Hepatocyte (in vitro differentiated cells): ENCODE data around the gene POLR3H. TPM values are rescaled to one million over a fixed set of nuclear protein-coding genes. Genes with fewer than 3 reads are reported as not detected.

Source experiments
- DNase-seq: peaks from one replicate; pipeline ENCODE4 v3.0.0-alpha.2; 2016; ENCODE audit warnings: low spot score
- H2AFZ ChIP-seq: fragments of 200-600 bp; sonication (generic); 2 replicates; pipeline ENCODE4 v1.6.0; 2016; ENCODE audit warnings: antibody characterized with exemption, mild to moderate bottlenecking
- H3K27ac ChIP-seq: fragments of 200-600 bp; sonication (generic); 2 replicates; pipeline ENCODE4 v1.5.1; 2016; ENCODE audit warnings: mild to moderate bottlenecking
- H3K27me3 ChIP-seq: fragments of 200-600 bp; sonication (generic); 2 replicates; pipeline ENCODE4 v1.6.1; 2016
- H3K36me3 ChIP-seq: fragments of 200-600 bp; sonication (generic); replicated peaks from 2 replicates; pipeline ENCODE4 v1.5.1; 2016; ENCODE audit warnings: low read depth; ENCODE audit not compliant: insufficient read depth
- H3K4me1 ChIP-seq: fragments of 200-600 bp; sonication (generic); 2 replicates; pipeline ENCODE4 v1.5.1; 2016; ENCODE audit warnings: mild to moderate bottlenecking, moderate library complexity; ENCODE audit not compliant: insufficient read depth
- H3K4me2 ChIP-seq: fragments of 200-600 bp; sonication (generic); 2 replicates; pipeline ENCODE4 v1.6.0; 2016
- H3K4me3 ChIP-seq: fragments of 200-600 bp; sonication (generic); 2 replicates; pipeline ENCODE4 v1.5.1; 2016; ENCODE audit warnings: mild to moderate bottlenecking
- H3K79me2 ChIP-seq: fragments of 200-600 bp; sonication (generic); 2 replicates; pipeline ENCODE4 v1.6.0; 2017; ENCODE audit warnings: mild to moderate bottlenecking
- H3K9me2 ChIP-seq: fragments of 200-600 bp; sonication (generic); replicated peaks from 2 replicates; pipeline ENCODE4 v1.6.0; 2017; ENCODE audit warnings: mild to moderate bottlenecking; ENCODE audit not compliant: insufficient read depth
- H3K9me3 ChIP-seq: fragments of 200-600 bp; sonication (generic); 2 replicates; pipeline ENCODE4 v1.5.1; 2016; ENCODE audit warnings: low read depth, mild to moderate bottlenecking
- H4K20me1 ChIP-seq: fragments of 200-600 bp; sonication (generic); 2 replicates; pipeline ENCODE4 v1.6.0; 2016; ENCODE audit warnings: mild to moderate bottlenecking; ENCODE audit not compliant: insufficient read depth, poor library complexity, severe bottlenecking
- CTCF ChIP-seq: fragments of 200-600 bp; sonication (generic); IDR thresholded peaks from 2 replicates; pipeline ENCODE4 v1.5.1; 2016; ENCODE audit warnings: antibody characterized with exemption, mild to moderate bottlenecking; ENCODE audit not compliant: poor library complexity
- EZH2 ChIP-seq: fragments of 200-600 bp; sonication (generic); IDR thresholded peaks from 2 replicates; pipeline ENCODE4 v1.6.1; 2016; ENCODE audit warnings: antibody characterized with exemption, mild to moderate bottlenecking, borderline replicate concordance
- EZH2phosphoT487 ChIP-seq: fragments of 200-600 bp; sonication (generic); IDR thresholded peaks from one replicate; pipeline ENCODE4 v1.6.1; 2018; ENCODE audit warnings: antibody characterized with exemption, mild to moderate bottlenecking, low read depth, moderate library complexity; ENCODE audit not compliant: unreplicated experiment, severe bottlenecking
- WGBS: methylation state at CpG from one replicate; pipeline ENCODE4 v1.1.6; 2016; ENCODE audit warnings: low lambda C conversion rate; ENCODE audit errors: missing lambda C conversion rate; 5-methylcytosine and 5-hydroxymethylcytosine counted together
- polyA plus RNA-seq: library from polyadenylated mRNA; unstranded; fragments of >200 nt; fragmentation: Nextera tagmentation; extraction: Ambion mirVana; gene quantifications from 2 replicates; pipeline ENCODE4 v1.2.1, GENCODE V29; 2016
- total RNA-seq: library from RNA; depleted of rRNA; stranded (reverse); fragments of >200 nt; gene quantifications from 2 replicates; pipeline ENCODE4 v1.2.3, GENCODE V29; 2014

Gene POLR3H
- total and polyA plus RNA-seq, 2 experiments from 2014 or later, result 14.5 to 41.1 TPM

GRCh38 chr22:41528938-41529561, 15.2 kb downstream of the POLR3H start:
- no peaks in the 10 kb centered on the region for H3K36me3 ChIP-seq
- H2AFZ ChIP-seq, result no peak overlapping the region
- WGBS, result 94% methylated on average over 13 of the region's 13 CpGs
- peaks cover 3% of the 10 kb centered on the region for H3K79me2 ChIP-seq
- H3K27ac ChIP-seq, result no peak overlapping the region
- no peaks in the 10 kb centered on the region for H4K20me1 ChIP-seq
- H3K9me2 ChIP-seq, result no peaks in the 10 kb centered on the region
- TF ChIP-seq CTCF (no peak), EZH2phosphoT487 (no peak), EZH2 (no peak)
- no peak for DNase-seq
- no peak overlapping the region for H3K4me2 ChIP-seq
- H3K27me3 ChIP-seq, result no peaks in the 10 kb centered on the region
- no peaks in the 10 kb centered on the region for H3K9me3 ChIP-seq
- no peaks in the 10 kb centered on the region for H3K4me1 ChIP-seq
- H3K4me3 ChIP-seq, result no peak overlapping the region

GRCh38 chr22:41528132-41528766, 16.0 kb downstream of the POLR3H start:
- Histone ChIP-seq H3K4me1 (no peaks in the 10 kb centered on the region), H3K9me3 (no peaks in the 10 kb centered on the region), H3K27me3 (no peaks in the 10 kb centered on the region), H4K20me1 (no peaks in the 10 kb centered on the region), H3K4me2 (no peak overlapping the region), H3K4me3 (no peak overlapping the region), H2AFZ (no peak overlapping the region), H3K36me3 (no peaks in the 10 kb centered on the region), H3K27ac (no peak overlapping the region), H3K9me2 (no peaks in the 10 kb centered on the region), H3K79me2 (no peaks in the 10 kb centered on the region)
- no peak for DNase-seq
- 97% methylated on average over 16 of the region's 16 CpGs for WGBS
- TF ChIP-seq EZH2phosphoT487, result no peak
- no peak for TF ChIP-seq CTCF
- no peak for TF ChIP-seq EZH2

- no peaks in the 10 kb centered on the region for H3K4me1 ChIP-seq
- no peak overlapping the region for H3K4me2 ChIP-seq
- no peaks in the 10 kb centered on the region for H3K79me2 ChIP-seq
- no peak overlapping the region for H2AFZ ChIP-seq
- peak; percentile 48 for DNase-seq
- H3K36me3 ChIP-seq, result no peaks in the 10 kb centered on the region
- H3K4me3 ChIP-seq, result no peak overlapping the region
- TF ChIP-seq EZH2phosphoT487 (no peak), CTCF (peak; percentile 55)
- WGBS, result 92% methylated on average over 30 of the region's 32 CpGs
- no peaks in the 10 kb centered on the region for H3K9me3 ChIP-seq
- H3K27ac ChIP-seq, result peak overlapping the region; percentile 14
- no peaks in the 10 kb centered on the region for H3K27me3 ChIP-seq
- H3K9me2 ChIP-seq, result no peaks in the 10 kb centered on the region
- no peaks in the 10 kb centered on the region for H4K20me1 ChIP-seq
Measured at GRCh38 chr22:41526830-41527799, 17.2 kb downstream of the POLR3H start.
